Breast epithelium (tissue), 3 donors: ENCODE data around the gene SDK2.

Source experiments
- CTCF ChIP-seq, 3 donors: fragments of 450-650 bp; IDR thresholded peaks; one replicate each; pipeline ENCODE4 v1.5.1; 2016 to 2017; ENCODE audit warnings: antibody characterized with exemption in 3 of 3, mild to moderate bottlenecking in 3 of 3, moderate library complexity in 3 of 3
- POLR2A ChIP-seq: fragments of 450-650 bp; IDR thresholded peaks from one replicate; pipeline ENCODE4 v1.6.1; 2016; ENCODE audit warnings: antibody characterized with exemption, mild to moderate bottlenecking, moderate library complexity

- TF ChIP-seq POLR2A (no peak), CTCF (IDR thresholded peaks at IDR 0.05) (no peak)
Observed at GRCh38 chr17:73603971-73604370, 40.3 kb downstream of the SDK2 start.
